K562 (cell line): ENCODE measurements around the gene ARHGAP26. TPM values are rescaled to one million over a fixed set of nuclear protein-coding genes. Genes with fewer than 3 reads are reported as not detected.

Experiments used
- ATAC-seq: fragments of 200-7000 bp; cut with Tn5 transposase; 3 replicates; pipeline ENCODE4 v1.9.1; 2020; ENCODE audit warnings: moderate library complexity
- BruUV-seq: library from RNA; stranded (reverse); fragments of 400-500 nt; replicated peaks from 2 replicates; lab custom pipeline; 2021; lab: Mats Ljungman, UMichigan
- CTCF ChIA-PET: fragments of 300-600 bp; formaldehyde crosslinking; extraction: SDS; loops from one replicate; lab custom pipeline; 2021; ENCODE audit warnings: low intra/inter-chr PET ratio; lab: Yijun Ruan, JAX
- POLR2A ChIA-PET: fragments of 300-600, 350-650 bp; sonication (Branson Sonifier 250); formaldehyde crosslinking; extraction: SDS; loops from one replicate; lab custom pipeline; 2021; ENCODE audit warnings: antibody characterized with exemption, inconsistent platforms; lab: Yijun Ruan, JAX
- DNase-seq, 4 experiments: peaks; one replicate each; pipeline versions ENCODE4 v3.0.0 to v3.0.0-alpha.2; 2011 to 2018; ENCODE audit warnings: low spot score in 3 of 4, mixed read lengths in 3 of 4; ENCODE audit errors: extremely low read depth in 1 of 4
- FAIRE-seq: peaks from 2 replicates; lab custom pipeline; 2011; peaks lifted over from hg19 to GRCh38; lab: Jason Lieb, UNC
- H2AFZ ChIP-seq: 2 replicates; pipeline ENCODE4 v1.6.0; 2011; ENCODE audit warnings: low read depth, low read length, control low read depth, inconsistent platforms
- H3K27ac ChIP-seq: fragments of 200-600 bp; 3 replicates; pipeline ENCODE4 v1.8.0; 2011; ENCODE audit warnings: low read depth, mild to moderate bottlenecking, control low read depth, inconsistent platforms, low read length, moderate library complexity, mixed read lengths; ENCODE audit errors: extremely low read depth
- H3K27me3 ChIP-seq, 2 experiments: fragments of 300-600 bp in 1 of 2; 2 replicates in 1 of 2; 3 replicates in 1 of 2; pipeline versions ENCODE4 v1.6.0 to v1.8.0; 2011; ENCODE audit warnings: inconsistent platforms in 2 of 2, low read length in 2 of 2, mild to moderate bottlenecking in 1 of 2, mixed read lengths in 1 of 2, moderate library complexity in 1 of 2; ENCODE audit not compliant: control insufficient read depth in 2 of 2, insufficient read depth in 2 of 2
- H3K36me3 ChIP-seq: fragments of 300-600 bp; 3 replicates; pipeline ENCODE4 v1.8.0; 2011; ENCODE audit warnings: mild to moderate bottlenecking, low read length, inconsistent platforms; ENCODE audit not compliant: control insufficient read depth, insufficient read depth
- H3K4me1 ChIP-seq, 2 experiments: fragments of 200-600 bp in 1 of 2; replicated peaks in 1 of 2; 2 replicates in 1 of 2; 3 replicates in 1 of 2; pipeline versions ENCODE4 v1.5.1 to v1.8.0; 2011; ENCODE audit warnings: inconsistent platforms in 2 of 2, low read length in 2 of 2, mild to moderate bottlenecking in 1 of 2, mixed read lengths in 1 of 2, moderate library complexity in 1 of 2; ENCODE audit not compliant: control insufficient read depth in 2 of 2, insufficient read depth in 2 of 2
- H3K4me2 ChIP-seq: 2 replicates; pipeline ENCODE4 v1.6.1; 2011; ENCODE audit warnings: low read length, control low read depth, inconsistent platforms, mixed read lengths; ENCODE audit not compliant: insufficient read depth
- H3K4me3 ChIP-seq: fragments of 200-600 bp; sonication (generic), shearing (Covaris generic); 2 replicates; pipeline ENCODE4 v1.5.1; 2016; ENCODE audit warnings: control low read depth, inconsistent platforms
- H3K79me2 ChIP-seq: fragments of 200-600 bp; 3 replicates; pipeline ENCODE4 v1.8.0; 2011; ENCODE audit warnings: low read length, inconsistent platforms; ENCODE audit not compliant: control insufficient read depth, insufficient read depth
- H3K9ac ChIP-seq, 2 experiments: 2 replicates each; pipeline versions ENCODE4 v1.6.0 to v1.6.1; 2011; ENCODE audit warnings: low read depth in 2 of 2, low read length in 2 of 2, control low read depth in 1 of 2, inconsistent platforms in 1 of 2, mild to moderate bottlenecking in 1 of 2, mixed read lengths in 1 of 2; ENCODE audit not compliant: insufficient read depth in 1 of 2
- H3K9me1 ChIP-seq: one replicate; pipeline ENCODE4 v1.6.0; 2011; ENCODE audit warnings: inconsistent platforms, mild to moderate bottlenecking, low read length, moderate library complexity; ENCODE audit not compliant: control insufficient read depth, insufficient read depth
- H3K9me3 ChIP-seq: replicated peaks from 2 replicates; pipeline ENCODE4 v1.5.1; 2011; ENCODE audit warnings: low read depth, low read length, inconsistent platforms; ENCODE audit not compliant: control insufficient read depth, insufficient read depth
- H4K20me1 ChIP-seq: replicated peaks from 2 replicates; pipeline ENCODE4 v1.6.1; 2011; ENCODE audit warnings: low read length, inconsistent platforms, mixed read lengths; ENCODE audit not compliant: control insufficient read depth, insufficient read depth
- ARID1B ChIP-seq: fragments of 450-650 bp; IDR thresholded peaks from 2 replicates; pipeline ENCODE4 v1.6.1; 2016; ENCODE audit warnings: antibody characterized with exemption, mild to moderate bottlenecking, inconsistent platforms
- FOSL1 ChIP-seq: fragments of 200-800 bp; sonication (Bioruptor generic); conservative IDR thresholded peaks from 2 replicates; pipeline ENCODE4 v1.6.1; 2016; ENCODE audit warnings: missing genetic modification characterization, missing compliant biosample characterization
- HDAC8 ChIP-seq: fragments of 450-650 bp; IDR thresholded peaks from 2 replicates; pipeline ENCODE4 v1.6.1; 2016; ENCODE audit warnings: mild to moderate bottlenecking, missing genetic modification characterization, moderate library complexity, missing compliant biosample characterization
- JUND ChIP-seq, 2 experiments: IDR thresholded peaks; 2 replicates in 1 of 2; 3 replicates in 1 of 2; pipeline ENCODE4 v1.6.1; 2011; ENCODE audit warnings: borderline replicate concordance in 2 of 2, low read depth in 2 of 2, low read length in 2 of 2, improper control_type of control experiment in 1 of 2, missing biosample characterization in 1 of 2, missing genetic modification characterization in 1 of 2, missing genetic modification reagents in 1 of 2
- MGA ChIP-seq: fragments of 450-650 bp; IDR thresholded peaks from 2 replicates; pipeline ENCODE4 v1.6.1; 2016; ENCODE audit warnings: mild to moderate bottlenecking, moderate library complexity
- MNT ChIP-seq, 2 experiments: fragments of 450-650 bp; conservative IDR thresholded peaks; 2 replicates each; pipeline ENCODE4 v1.6.1; 2017; ENCODE audit warnings: mild to moderate bottlenecking in 2 of 2, moderate library complexity in 2 of 2
- NCOA2 ChIP-seq, 2 experiments: fragments of 450-650 bp; IDR thresholded peaks; 2 replicates each; pipeline ENCODE4 v1.6.1; 2018; ENCODE audit warnings: mild to moderate bottlenecking in 2 of 2, moderate library complexity in 1 of 2; ENCODE audit not compliant: partially characterized antibody in 2 of 2
- NR2C1 ChIP-seq, 2 experiments: fragments of 450-650 bp; IDR thresholded peaks; 2 replicates each; pipeline ENCODE4 v1.6.1; 2017; ENCODE audit warnings: mild to moderate bottlenecking in 2 of 2, antibody characterized with exemption in 1 of 2, inconsistent platforms in 1 of 2, missing compliant biosample characterization in 1 of 2, missing genetic modification characterization in 1 of 2
- WGBS: fragments of 100-300 bp; shearing (Covaris generic); methylation state at CpG from one replicate; pipeline ENCODE4 v1.1.6; 2016; ENCODE audit warnings: low coverage, mixed read lengths; ENCODE audit not compliant: insufficient coverage; ENCODE audit errors: missing lambda C conversion rate; 5-methylcytosine and 5-hydroxymethylcytosine counted together
- in situ Hi-C: fragments of 300-500 bp; cut with MboI; formaldehyde crosslinking; loops from 4 replicates; pipeline ENCODE4 v1.15.0; 2018; ENCODE audit warnings: inconsistent platforms, mixed read lengths
- intact Hi-C: fragments of 100-400 bp; cut with micrococcal nuclease; formaldehyde crosslinking; loops from 2 replicates; pipeline ENCODE4 v1.14.2; 2022
- polyA plus RNA-seq, 8 experiments: library from polyadenylated mRNA; depleted of rRNA in 4 of 8; stranded (reverse) in 5 of 8; unstranded in 3 of 8; fragments of >200 nt; fragmentation: Nextera tagmentation in 2 of 8; fragmentation: Illumina TruSeq in 1 of 8; extraction: Ambion mirVana in 2 of 8; extraction: Trizol in 1 of 8; gene quantifications; 2 replicates each; pipeline versions ENCODE4 v1.2.1 to v1.2.3, GENCODE V29; 2011 to 2014; ENCODE audit warnings: inconsistent platforms in 1 of 8, missing spikeins in 1 of 8
- total RNA-seq, 7 experiments: library from RNA; depleted of rRNA in 6 of 7; stranded (reverse); fragments of >200 nt in 6 of 7; fragmentation: Illumina TruSeq in 2 of 7; extraction: Trizol in 2 of 7; gene quantifications; 2 replicates each; pipeline versions ENCODE4 v1.2.1 to v1.2.3, GENCODE V29; 2011 to 2021; ENCODE audit warnings: low replicate concordance in 1 of 7

Gene ARHGAP26
- total and polyA plus RNA-seq, 9 of the 15 experiments (the other 6 are each of a cell fraction or from before 2014, with no cell fraction given): 0.13 to 1.1 (median 0.55) TPM

DNA sequence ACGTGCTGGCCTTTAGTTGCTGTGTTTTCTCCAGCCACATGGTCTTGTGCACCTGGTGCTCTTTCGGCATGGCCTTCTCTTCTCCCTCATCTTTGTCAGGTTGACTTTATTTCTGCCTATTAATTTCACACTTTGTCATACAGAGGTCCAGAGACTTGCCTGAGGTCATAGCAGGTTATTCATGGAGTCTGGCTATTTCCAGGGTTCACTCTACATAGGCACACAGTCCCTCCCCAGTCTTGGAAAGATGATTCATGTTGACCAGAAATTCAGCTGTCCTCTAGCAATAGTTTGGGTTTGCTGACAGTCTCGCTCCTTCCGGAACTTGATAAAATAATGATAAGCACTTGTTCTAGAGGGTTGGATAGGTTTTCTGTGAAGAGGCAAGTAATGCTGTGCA is 81.6 kb downstream of the ARHGAP26 start:
- H3K27me3 ChIP-seq: no peaks in the 10 kb centered on the region
- in situ Hi-C loops (no loop called here), intact Hi-C loops (no loop called here)
- H3K4me3 ChIP-seq: no peak overlapping the region
- POLR2A ChIA-PET: no interaction called here
- H3K79me2 ChIP-seq: no peaks in the 10 kb centered on the region
- ATAC-seq (no peak; the same call in 2 of the 3 replicates), FAIRE-seq (peak; percentile 74), DNase-seq (peak in 1 of 4 experiments; percentile 33)
- peaks cover 0 to 12% of the 10 kb centered on the region in 2 experiments; a peak in 2 of 5 replicates for H3K4me1 ChIP-seq
- no peaks in the 10 kb centered on the region for H3K36me3 ChIP-seq
- peak overlapping the region; percentile 49; the same call in 1 of the 2 replicates for H2AFZ ChIP-seq
- no peaks in the 10 kb centered on the region for H3K9me3 ChIP-seq
- H3K4me2 ChIP-seq: no peak overlapping the region
- H3K27ac ChIP-seq: no peak overlapping the region; the same call in 2 of the 3 replicates
- H3K9me1 ChIP-seq: peaks cover 4% of the 10 kb centered on the region
- TF ChIP-seq NR2C1 (IDR thresholded peaks at IDR 0.05) (no peak), NR2C1 (tag; IDR thresholded peaks at IDR 0.05) (0 out of 2 replicates have a peak, but pooled peaks have one; percentile 10), NCOA2 (IDR thresholded peaks at IDR 0.05; ENCODE audit: partially characterized antibody in 2 of 2) (no peak), HDAC8 (tag) (no peak), MNT (conservative IDR thresholded peaks at IDR 0.05) (0 out of 4 replicates have a peak, but pooled peaks of 1 of the 2 experiments have one; percentile 30), JUND (IDR thresholded peaks at IDR 0.05; ENCODE audit: borderline replicate concordance, low read depth, low read length) (no peak), JUND (tag; IDR thresholded peaks at IDR 0.05; ENCODE audit: borderline replicate concordance, low read depth, low read length) (peak; percentile 29; the same call in 1 of the 3 replicates), MGA (peak; percentile 24; the same call in 1 of the 2 replicates), ARID1B (0 out of 2 replicates have a peak, but pooled peaks have one; percentile 17), FOSL1 (tag) (peak; percentile 73)
- 14% methylated on average over 4 of the region's 4 CpGs for WGBS
- no peak overlapping the region for H3K9ac ChIP-seq
- no peaks in the 10 kb centered on the region for H4K20me1 ChIP-seq
- BruUV-seq: no TSS peak
- CTCF ChIA-PET: no interaction called here
